H9 (cell line): ENCODE data around the gene REEP1. TPM values are rescaled to one million over a fixed set of nuclear protein-coding genes. Genes with fewer than 3 reads are reported as not detected.

Source experiments
- DNase-seq: peaks from one replicate; pipeline ENCODE4 v3.0.0-alpha.2; 2017
- H2AFZ ChIP-seq: one replicate; pipeline ENCODE4 v1.6.1; 2013; ENCODE audit warnings: mild to moderate bottlenecking, low read length, control low read depth, moderate library complexity
- H2AK5ac ChIP-seq: 2 replicates; pipeline ENCODE4 v1.6.1; 2013; ENCODE audit warnings: low read length, control low read depth, mixed read lengths; ENCODE audit not compliant: insufficient read length
- H2BK120ac ChIP-seq: one replicate; pipeline ENCODE4 v1.6.1; 2013; ENCODE audit warnings: low read depth, mild to moderate bottlenecking, low read length, control low read depth, inconsistent platforms; ENCODE audit not compliant: poor library complexity, severe bottlenecking
- H2BK12ac ChIP-seq: 2 replicates; pipeline ENCODE4 v1.6.1; 2013; ENCODE audit warnings: low read length, control low read depth, mixed read lengths, low read depth; ENCODE audit not compliant: insufficient read length
- H2BK15ac ChIP-seq: 2 replicates; pipeline ENCODE4 v1.6.1; 2013; ENCODE audit warnings: low read depth, low read length, control low read depth
- H2BK20ac ChIP-seq: one replicate; pipeline ENCODE4 v1.6.1; 2013; ENCODE audit warnings: low read depth, mild to moderate bottlenecking, low read length, control low read depth, inconsistent platforms; ENCODE audit not compliant: poor library complexity, severe bottlenecking
- H2BK5ac ChIP-seq: 2 replicates; pipeline ENCODE4 v1.6.1; 2013; ENCODE audit warnings: low read length, control low read depth, mixed read lengths; ENCODE audit not compliant: insufficient read length
- H3K14ac ChIP-seq: 2 replicates; pipeline ENCODE4 v1.6.1; 2013; ENCODE audit warnings: low read length, control low read depth; ENCODE audit not compliant: insufficient read depth
- H3K18ac ChIP-seq: 2 replicates; pipeline ENCODE4 v1.6.1; 2013; ENCODE audit warnings: low read depth, mild to moderate bottlenecking, mixed read lengths, low read length, control low read depth; ENCODE audit not compliant: insufficient read length
- H3K23ac ChIP-seq: 2 replicates; pipeline ENCODE4 v1.6.1; 2013; ENCODE audit warnings: low read length, control low read depth, mixed read lengths, low read depth; ENCODE audit not compliant: insufficient read length
- H3K23me2 ChIP-seq: 2 replicates; pipeline ENCODE4 v1.6.1; 2013; ENCODE audit warnings: low read depth, mild to moderate bottlenecking, mixed read lengths, low read length, control low read depth; ENCODE audit not compliant: insufficient read length, poor library complexity, severe bottlenecking
- H3K27ac ChIP-seq: 2 replicates; pipeline ENCODE4 v1.5.1; 2013; ENCODE audit warnings: low read length, control low read depth, mixed read lengths, low read depth; ENCODE audit not compliant: insufficient read length
- H3K27me3 ChIP-seq: 2 replicates; pipeline ENCODE4 v1.6.1; 2013; ENCODE audit warnings: low read length, control low read depth, inconsistent platforms; ENCODE audit not compliant: insufficient read depth
- H3K4ac ChIP-seq: 2 replicates; pipeline ENCODE4 v1.6.1; 2013; ENCODE audit warnings: low read depth, mild to moderate bottlenecking, control low read depth, inconsistent platforms, low read length, moderate library complexity
- H3K4me1 ChIP-seq: 2 replicates; pipeline ENCODE4 v1.6.1; 2013; ENCODE audit warnings: low read length, control low read depth, inconsistent platforms; ENCODE audit not compliant: insufficient read depth
- H3K4me2 ChIP-seq: 2 replicates; pipeline ENCODE4 v1.6.1; 2013; ENCODE audit warnings: low read length, control low read depth, mixed read lengths; ENCODE audit not compliant: insufficient read length, insufficient read depth
- H3K56ac ChIP-seq: 2 replicates; pipeline ENCODE4 v1.6.1; 2013; ENCODE audit warnings: low read depth, mild to moderate bottlenecking, mixed read lengths, low read length, control low read depth; ENCODE audit not compliant: insufficient read length
- H3K79me1 ChIP-seq: 2 replicates; pipeline ENCODE4 v1.6.1; 2013; ENCODE audit warnings: low read depth, mild to moderate bottlenecking, moderate library complexity, low read length, control low read depth, inconsistent platforms; ENCODE audit not compliant: insufficient read depth, poor library complexity, severe bottlenecking
- H3K79me2 ChIP-seq: 2 replicates; pipeline ENCODE4 v1.6.1; 2013; ENCODE audit warnings: low read length, control low read depth, inconsistent platforms; ENCODE audit not compliant: insufficient read depth
- H3K9ac ChIP-seq: 2 replicates; pipeline ENCODE4 v1.6.1; 2013; ENCODE audit warnings: low read length, control low read depth, mixed read lengths; ENCODE audit not compliant: insufficient read length; ENCODE audit errors: extremely low read depth
- H3K9me3 ChIP-seq: one replicate; pipeline ENCODE4 v1.6.1; 2013; ENCODE audit warnings: low read depth, low read length, inconsistent platforms; ENCODE audit not compliant: control insufficient read depth
- H3T11ph ChIP-seq: one replicate; pipeline ENCODE4 v1.6.1; 2013; ENCODE audit warnings: mild to moderate bottlenecking, low read length, control low read depth, inconsistent platforms
- H4K20me1 ChIP-seq: one replicate; pipeline ENCODE4 v1.6.1; 2013; ENCODE audit not compliant: control insufficient read depth, insufficient read length, insufficient read depth
- H4K5ac ChIP-seq: 2 replicates; pipeline ENCODE4 v1.6.1; 2013; ENCODE audit warnings: low read depth, mild to moderate bottlenecking, mixed read lengths, low read length, control low read depth; ENCODE audit not compliant: insufficient read length
- H4K8ac ChIP-seq: replicated peaks from 2 replicates; pipeline ENCODE4 v1.6.1; 2013; ENCODE audit warnings: low read length, control low read depth, mixed read lengths, low read depth; ENCODE audit not compliant: insufficient read length
- H4K91ac ChIP-seq: 2 replicates; pipeline ENCODE4 v1.6.1; 2013; ENCODE audit warnings: low read depth, mild to moderate bottlenecking, moderate library complexity, mixed read lengths, low read length, control low read depth; ENCODE audit not compliant: insufficient read length
- H3K27ac Mint-ChIP-seq, 3 experiments: 2 replicates in 2 of 3; 3 replicates in 1 of 3; pipeline ENCODE4 v1.8.0; 2020 to 2021; ENCODE audit warnings: mixed read lengths in 3 of 3, mild to moderate bottlenecking in 1 of 3, moderate library complexity in 1 of 3
- H3K27me3 Mint-ChIP-seq: 2 replicates; pipeline ENCODE4 v1.8.0; 2021; ENCODE audit warnings: low read depth, mild to moderate bottlenecking, moderate library complexity, mixed read lengths
- H3K36me3 Mint-ChIP-seq, 3 experiments: 2 replicates in 2 of 3; 3 replicates in 1 of 3; pipeline ENCODE4 v1.8.0; 2020 to 2021; ENCODE audit warnings: low read depth in 3 of 3, mixed read lengths in 3 of 3; ENCODE audit not compliant: insufficient read depth in 1 of 3
- H3K4me1 Mint-ChIP-seq, 2 experiments: 2 replicates each; pipeline ENCODE4 v1.8.0; 2020; ENCODE audit warnings: mixed read lengths in 2 of 2
- H3K4me3 Mint-ChIP-seq, 2 experiments: 2 replicates in 1 of 2; 3 replicates in 1 of 2; pipeline ENCODE4 v1.8.0; 2020 to 2021; ENCODE audit warnings: mild to moderate bottlenecking in 2 of 2, mixed read lengths in 2 of 2, moderate library complexity in 1 of 2
- H3K9me3 Mint-ChIP-seq, 2 experiments: 2 replicates in 1 of 2; 3 replicates in 1 of 2; pipeline ENCODE4 v1.8.0; 2020; ENCODE audit warnings: mild to moderate bottlenecking in 2 of 2, mixed read lengths in 2 of 2, moderate library complexity in 1 of 2
- CTCF ChIP-seq: fragments of 200-600 bp; sonication (generic); conservative IDR thresholded peaks from 3 replicates; pipeline ENCODE4 v1.8.0; 2021; ENCODE audit warnings: antibody characterized with exemption, mild to moderate bottlenecking
- WGBS: extraction: QIAGEN DNeasy Blood & Tissue Kit; methylation state at CpG from one replicate; pipeline ENCODE4 v1.1.7; 2013; ENCODE audit warnings: missing lambda C conversion rate, low lambda C conversion rate, mixed read lengths; ENCODE audit not compliant: insufficient read length; ENCODE audit errors: extremely low coverage; 5-methylcytosine and 5-hydroxymethylcytosine counted together
- total RNA-seq: library from RNA; stranded (reverse); gene quantifications from 2 replicates; pipeline ENCODE4 v1.2.1, GENCODE V29; 2021

The REEP1 gene
- total RNA-seq, 1 experiment from 2014 or later, result 1.3 TPM

GRCh38 chr2:86193901-86194567, 143.4 kb downstream of the REEP1 start:
- Histone ChIP-seq H3T11ph (no peak overlapping the region), H3K27me3 (no peaks in the 10 kb centered on the region), H3K27ac (no peak overlapping the region), H3K4me2 (peak overlapping the region; percentile 91), H4K8ac (no peak overlapping the region), H2BK20ac (no peak overlapping the region), H4K91ac (no peak overlapping the region), H3K56ac (no peak overlapping the region), H2BK12ac (no peak overlapping the region), H3K4ac (no peak overlapping the region), H3K9ac (peak overlapping the region; percentile 61), H3K23me2 (peaks cover 9% of the 10 kb centered on the region), H2AK5ac (no peak overlapping the region), H4K20me1 (no peaks in the 10 kb centered on the region), H3K79me2 (peaks cover 36% of the 10 kb centered on the region), H3K79me1 (peaks cover 3% of the 10 kb centered on the region), H3K9me3 (no peaks in the 10 kb centered on the region), H3K18ac (no peak overlapping the region), H2BK15ac (no peak overlapping the region), H4K5ac (no peak overlapping the region), H2BK5ac (no peak overlapping the region), H2AFZ (no peak overlapping the region), H2BK120ac (no peak overlapping the region), H3K23ac (no peak overlapping the region), H3K4me1 (no peaks in the 10 kb centered on the region), H3K14ac (no peak overlapping the region)
- Mint-ChIP-seq H3K27ac (peak overlapping the region in 1 of 3 experiments; percentile 57; a peak in 1 of 7 replicates), H3K36me3 (peaks cover 4 to 12% (median 5%) of the 10 kb centered on the region in 3 experiments; a peak in 6 of 7 replicates), H3K27me3 (no peaks in the 10 kb centered on the region), H3K4me1 (peaks cover 14 to 21% of the 10 kb centered on the region in 2 experiments), H3K4me3 (peak overlapping the region; percentile 74 to 90), H3K9me3 (no peaks in the 10 kb centered on the region)
- DNase-seq, result no peak
- no peak for TF ChIP-seq CTCF
- no CpG with 5 or more reads among the region's 7 CpGs for WGBS
